Measurements from ENCODE around the gene UTP15.

Gene UTP15

DNA sequence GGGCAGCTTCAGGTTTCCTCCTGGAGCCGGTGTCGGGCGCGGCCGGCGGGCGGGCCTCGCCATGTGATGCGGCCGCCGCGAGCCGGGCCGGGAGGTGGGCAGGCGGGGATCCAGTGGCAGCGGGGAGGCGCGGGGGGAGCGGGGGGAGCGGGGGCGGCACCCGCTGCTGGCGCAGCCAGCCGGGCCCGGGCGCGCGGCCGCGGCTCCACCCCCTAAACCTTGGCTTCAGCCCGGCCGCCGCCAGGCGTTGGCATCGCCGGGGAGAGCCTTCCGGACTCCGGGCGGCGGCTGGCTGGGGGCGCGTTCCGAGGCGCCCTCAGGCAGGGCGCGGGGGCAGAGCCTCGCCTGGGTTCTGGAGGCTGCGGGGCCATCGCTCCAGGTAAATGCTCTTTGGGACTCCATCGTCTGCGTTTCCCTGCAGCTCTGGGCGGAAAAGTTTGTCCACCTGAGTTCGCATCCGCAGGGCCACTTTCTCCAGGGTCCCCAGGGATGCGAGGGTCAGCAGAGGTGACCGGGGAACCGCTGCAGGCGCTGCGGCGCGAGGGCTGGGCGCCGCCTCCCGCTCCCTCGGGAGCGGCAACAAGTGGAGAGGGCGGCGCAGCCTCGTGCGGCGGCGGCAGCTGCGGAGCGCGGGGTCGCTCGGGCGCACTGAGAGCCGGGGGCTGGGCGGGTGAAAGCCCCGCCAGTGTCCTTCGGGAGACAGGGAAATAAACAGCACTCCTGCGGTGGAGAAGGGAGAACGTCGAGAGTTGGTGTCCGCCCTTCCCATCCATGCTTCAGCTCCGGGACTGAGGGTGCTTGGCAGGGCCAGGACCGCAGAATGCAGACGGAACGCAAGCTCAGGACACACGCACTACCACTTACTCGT, 60.6 kb downstream of the UTP15 start, which contains the start of gene ARHGEF28:
TSS of gene ARHGEF28 (plus strand) at position 253 of the 868 bp plus-strand sequence. CDS start 58,656 bp downstream, outside the sequence.
- Mint-ChIP-seq H3K27me3 (peaks cover 40% of the 10 kb centered on the region), H3K4me1 (no peaks in the 10 kb centered on the region), H3K36me3 (no peaks in the 10 kb centered on the region), H3K4me3 (peak within 1 kb of the TSS; percentile 59), H3K9me3 (no peaks in the 10 kb centered on the region), H3K27ac (no peak within 1 kb of the TSS)

GRCh38 chr5:73626814-73627313, 61.3 kb downstream of the UTP15 start:
- H3K9me3 Mint-ChIP-seq, result no peaks in the 10 kb centered on the region
- no peaks in the 10 kb centered on the region for H3K4me1 Mint-ChIP-seq
- no peaks in the 10 kb centered on the region for H3K36me3 Mint-ChIP-seq
- peaks cover 36% of the 10 kb centered on the region for H3K27me3 Mint-ChIP-seq
- no peak overlapping the region for H3K27ac Mint-ChIP-seq
- H3K4me3 Mint-ChIP-seq, result no peak overlapping the region

GRCh38 chr5:73629456-73629855, 63.9 kb downstream of the UTP15 start:
- Mint-ChIP-seq H3K27me3 (peaks cover 28% of the 10 kb centered on the region), H3K4me1 (no peaks in the 10 kb centered on the region), H3K9me3 (no peaks in the 10 kb centered on the region), H3K36me3 (no peaks in the 10 kb centered on the region), H3K27ac (no peak overlapping the region), H3K4me3 (no peak overlapping the region)

- Mint-ChIP-seq H3K4me3 (no peak overlapping the region), H3K27ac (no peak overlapping the region), H3K27me3 (peaks cover 23% of the 10 kb centered on the region), H3K9me3 (no peaks in the 10 kb centered on the region), H3K36me3 (no peaks in the 10 kb centered on the region), H3K4me1 (no peaks in the 10 kb centered on the region)
Measured at GRCh38 chr5:73630765-73631164, 65.2 kb downstream of the UTP15 start.

- Mint-ChIP-seq H3K27me3 (peaks cover 23% of the 10 kb centered on the region), H3K4me3 (no peak overlapping the region), H3K27ac (no peak overlapping the region)
Measured at GRCh38 chr5:73631500-73631899, 66.0 kb downstream of the UTP15 start.

More at GRCh38 chr5:73631500-73631899, 66.0 kb downstream of the UTP15 start:
- no peaks in the 10 kb centered on the region for H3K9me3 Mint-ChIP-seq
- no peaks in the 10 kb centered on the region for H3K36me3 Mint-ChIP-seq
- H3K4me1 Mint-ChIP-seq, result no peaks in the 10 kb centered on the region

Data from activated naive CD4-positive, alpha-beta T cell treated with anti-CD3 and anti-CD28 coated beads, Interleukin-2, amount 50 U/mL, for 24 hours (primary cell).